Anterior cingulate cortex (tissue), 58 donors: ENCODE measurements around the gene ZNF433.
"Not testable (repeated sequence)": the region's sequence is repeated elsewhere in the genome, so short reads cannot be mapped to it uniquely, and the experiment has no call there.

Experiments used
- DNase-seq, 58 donors: peaks; one replicate each; lab custom pipeline; 2025; lab: John Stamatoyannopoulos, UW

Gene ZNF433

GRCh38 chr19:12035220-12036172 lies at the start of gene ZNF433:
Gene ZNF433, minus strand, starts transcription at chr19:12035679. Its CDS starts 140 bp downstream, at chr19:12035539.
- peak; percentile 17 to 94 (median 85) for DNase-seq

DNA sequence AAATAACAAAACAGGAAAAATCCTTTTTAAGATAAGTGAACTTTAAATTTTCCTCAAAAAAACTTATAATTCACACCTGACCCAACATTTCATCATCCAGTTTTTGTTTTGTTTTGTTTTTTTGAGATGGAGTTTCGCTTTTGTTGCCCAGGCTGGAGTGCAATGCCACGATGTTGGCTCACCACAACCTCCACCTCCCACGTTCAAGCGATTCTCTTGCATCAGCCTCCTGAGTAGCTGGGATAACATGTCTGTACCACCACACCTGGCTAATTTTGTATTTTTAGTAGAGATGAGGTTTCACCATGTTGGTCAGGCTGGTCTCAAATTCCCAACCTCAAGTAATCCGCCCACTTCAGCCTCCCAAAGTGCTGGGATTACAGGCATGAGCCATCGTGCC lies 47.9 kb upstream of the ZNF433 start:
- not testable (repeated sequence) for DNase-seq

- no peak for DNase-seq
Observed at GRCh38 chr19:12077375-12077774, 41.9 kb upstream of the ZNF433 start.

- DNase-seq, result not testable (repeated sequence)
Observed at GRCh38 chr19:12076331-12076730, 40.9 kb upstream of the ZNF433 start.

- DNase-seq, result no peak
Observed at GRCh38 chr19:12075538-12076139, 40.2 kb upstream of the ZNF433 start.

DNA sequence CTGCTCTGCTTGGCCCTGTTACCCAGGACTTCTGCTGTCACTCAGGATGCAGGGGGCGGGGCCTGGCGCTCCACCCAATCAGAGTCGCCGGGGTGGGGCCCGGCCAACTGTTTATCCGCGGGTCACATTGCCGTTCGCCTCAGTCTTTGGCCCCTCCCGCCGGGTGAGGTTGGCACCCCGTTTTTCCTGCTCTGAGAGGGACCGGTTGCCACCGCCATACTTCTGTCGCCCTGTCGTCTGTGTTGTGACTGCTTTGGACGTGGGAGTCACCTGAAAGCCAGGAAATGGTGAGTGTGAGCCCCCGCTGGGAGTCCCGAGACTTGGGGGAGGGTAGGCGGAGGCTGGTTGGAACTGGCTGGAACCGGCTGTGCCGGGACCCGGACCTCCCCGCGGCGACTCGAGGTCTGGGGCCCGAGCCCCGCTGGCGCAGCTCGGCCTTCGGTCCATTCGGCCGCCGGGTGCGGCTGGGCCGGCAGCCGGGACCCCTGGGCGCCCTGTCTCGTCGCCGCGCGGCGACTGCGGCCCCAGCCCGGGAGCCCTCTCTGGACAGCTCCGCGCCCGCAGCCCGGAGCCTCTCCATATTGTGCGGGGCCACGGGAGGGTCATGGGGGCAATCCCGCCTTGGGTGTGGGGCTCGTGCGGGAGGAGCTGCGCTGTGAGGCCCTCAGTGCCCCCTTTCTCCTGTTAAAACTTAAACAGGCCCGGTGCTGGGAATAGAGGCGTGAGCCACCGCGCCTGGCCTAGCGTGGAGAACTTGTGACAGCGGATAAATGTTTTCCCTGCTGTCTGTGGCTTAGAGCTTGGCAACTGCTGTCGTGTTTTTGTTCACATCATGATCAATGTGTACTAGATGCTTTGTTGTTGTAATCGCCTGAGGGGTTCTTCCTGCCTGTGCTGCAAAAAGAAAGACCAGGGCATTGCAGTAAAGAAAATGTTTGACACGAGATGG lies 29.4 kb upstream of the ZNF433 start, which contains the start of gene ZNF844:
ZNF844 (plus strand) TSS at position 142 of the 949 bp plus-strand sequence; CDS start at position 285, 143 bp downstream.
- DNase-seq, result peak; percentile 26 to 98 (median 93)

- DNase-seq, result no peak
Observed at GRCh38 chr19:12055784-12056183, 20.3 kb upstream of the ZNF433 start.

DNA sequence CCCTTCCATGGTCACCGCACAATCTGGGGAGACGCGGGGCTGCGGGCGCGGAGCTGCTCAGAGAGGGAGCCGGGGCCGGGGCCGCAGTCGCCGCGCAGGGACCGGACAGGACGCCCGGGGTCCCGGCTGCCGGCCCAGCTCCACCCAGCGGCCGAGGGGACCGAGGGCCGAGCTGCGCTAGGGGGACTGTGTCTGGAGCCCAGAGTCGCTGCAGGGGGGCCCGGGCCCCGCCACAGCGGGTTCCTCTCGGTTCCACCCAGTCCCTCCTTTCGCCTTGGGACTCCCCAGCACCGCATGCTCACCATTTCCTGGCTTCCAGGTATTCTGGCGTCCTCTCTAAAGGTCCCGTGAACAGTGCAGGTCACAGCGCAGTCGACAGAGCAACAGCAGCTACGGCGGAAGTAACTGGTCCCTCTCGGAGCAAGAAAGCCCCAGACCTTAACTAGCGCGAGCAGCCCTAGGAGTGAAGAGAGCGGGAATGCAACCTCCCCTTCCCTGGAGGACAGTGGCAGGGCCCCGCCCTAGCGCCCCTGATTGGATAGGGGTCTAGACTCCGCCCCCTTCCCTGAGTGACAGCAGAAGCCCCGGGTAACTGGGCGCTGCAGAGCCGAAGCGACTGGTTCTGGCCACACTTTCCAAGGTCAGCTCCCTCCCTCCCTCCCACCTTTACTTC lies 17.2 kb upstream of the ZNF433 start, which contains the start of gene ZNF878:
ZNF878 (minus strand) TSS at position 465 of the 673 bp plus-strand sequence; CDS start at position 305, 160 bp downstream.
- DNase-seq, result peak in 57 of 58 donors; percentile 6 to 89 (median 71)

- no peak for DNase-seq
Observed at GRCh38 chr19:12052091-12052496, 16.6 kb upstream of the ZNF433 start.

DNA sequence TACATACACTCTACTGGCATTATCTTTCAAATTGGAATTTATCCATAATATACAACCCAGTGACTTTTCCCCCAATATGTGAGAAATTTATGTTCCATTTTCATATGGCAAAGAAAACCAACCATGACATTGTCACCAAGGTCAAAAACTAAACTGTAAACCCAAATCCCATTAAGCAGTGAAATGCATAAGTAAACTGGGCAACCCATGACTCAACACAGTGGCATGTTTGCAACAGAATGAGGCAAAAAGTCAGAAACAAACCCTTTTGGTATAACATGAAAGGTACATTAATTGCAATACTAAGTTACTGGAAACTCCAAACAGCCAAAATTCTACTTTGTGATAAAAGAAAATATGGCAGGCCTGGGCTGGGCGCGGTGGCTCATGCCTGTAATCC lies 12.4 kb upstream of the ZNF433 start:
- DNase-seq, result no peak

DNA sequence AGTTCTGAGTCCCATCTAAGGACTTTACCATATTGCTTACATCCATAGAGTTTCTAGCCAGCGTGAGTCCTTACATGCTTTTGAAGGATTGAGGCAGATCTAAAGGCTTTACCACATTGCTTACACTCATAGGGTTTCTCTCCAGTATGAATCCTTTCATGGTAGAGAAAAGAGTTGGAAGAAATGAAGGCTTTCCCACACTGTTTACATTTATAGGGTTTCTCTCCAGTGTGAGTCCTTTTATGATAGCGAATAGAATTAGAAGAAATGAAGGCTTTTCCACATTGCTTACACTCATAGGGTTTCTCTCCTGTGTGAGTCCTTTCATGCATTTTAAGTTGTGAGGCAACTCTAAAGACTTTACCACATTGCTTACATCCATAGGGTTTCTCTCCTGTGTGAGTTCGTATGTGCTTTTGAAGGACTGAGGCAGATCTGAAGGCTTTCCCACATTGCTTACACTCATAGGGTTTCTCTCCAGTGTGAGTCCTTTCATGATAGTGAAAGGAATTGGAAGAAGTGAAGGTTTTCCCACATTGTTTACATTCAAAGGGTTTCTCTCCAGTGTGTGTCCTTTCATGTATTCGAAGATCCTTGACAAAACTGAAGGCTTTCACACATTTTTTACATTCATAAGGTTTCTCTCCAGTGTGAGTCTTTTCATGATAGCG lies 8.4 kb upstream of the ZNF433 start:
- no peak for DNase-seq

DNA sequence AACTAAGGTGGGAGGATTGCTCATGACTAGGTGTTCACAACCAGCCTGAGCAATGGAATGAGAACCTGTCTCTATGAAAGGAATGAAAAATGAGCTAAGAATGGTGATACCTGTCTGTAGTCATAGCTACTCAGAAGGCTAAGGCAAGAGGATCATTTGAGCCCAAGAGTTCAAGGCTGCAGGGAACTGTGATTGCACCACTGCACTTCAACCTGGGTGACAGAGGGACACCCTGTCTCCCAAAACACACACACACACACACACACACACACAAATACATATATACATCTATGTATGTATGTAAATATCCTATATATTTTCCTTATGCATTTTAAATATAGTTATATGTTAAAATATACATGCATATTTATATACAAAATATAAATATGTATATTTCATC lies 7.4 kb upstream of the ZNF433 start:
- no peak for DNase-seq

DNA sequence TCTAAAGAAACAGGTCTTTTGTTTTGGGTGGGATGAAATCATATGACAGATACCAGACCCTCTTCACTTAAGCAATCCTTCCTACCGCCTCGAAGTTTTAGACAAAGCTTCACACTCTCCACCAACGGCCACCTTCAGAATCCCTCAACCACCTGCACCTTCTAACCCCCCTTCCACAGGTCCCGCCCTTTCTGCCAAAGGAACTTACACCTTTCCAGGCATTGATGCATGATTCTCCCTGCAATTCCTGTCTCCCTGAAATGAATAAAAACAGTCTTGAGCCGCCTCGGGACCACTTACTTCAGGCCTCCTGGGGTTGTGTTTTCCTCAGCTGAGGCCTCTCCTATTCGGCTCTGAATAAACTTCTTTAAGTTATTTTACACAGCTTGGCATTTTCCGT lies 859 bp downstream of the ZNF433 start:
- DNase-seq, result peak in 2 of 58 donors; percentile 0 to 2

GRCh38 chr19:12034198-12034597 lies 1.3 kb downstream of the ZNF433 start:
- no peak for DNase-seq

GRCh38 chr19:12015753-12016116 lies 19.7 kb downstream of the ZNF433 start:
- DNase-seq, result no peak

DNA sequence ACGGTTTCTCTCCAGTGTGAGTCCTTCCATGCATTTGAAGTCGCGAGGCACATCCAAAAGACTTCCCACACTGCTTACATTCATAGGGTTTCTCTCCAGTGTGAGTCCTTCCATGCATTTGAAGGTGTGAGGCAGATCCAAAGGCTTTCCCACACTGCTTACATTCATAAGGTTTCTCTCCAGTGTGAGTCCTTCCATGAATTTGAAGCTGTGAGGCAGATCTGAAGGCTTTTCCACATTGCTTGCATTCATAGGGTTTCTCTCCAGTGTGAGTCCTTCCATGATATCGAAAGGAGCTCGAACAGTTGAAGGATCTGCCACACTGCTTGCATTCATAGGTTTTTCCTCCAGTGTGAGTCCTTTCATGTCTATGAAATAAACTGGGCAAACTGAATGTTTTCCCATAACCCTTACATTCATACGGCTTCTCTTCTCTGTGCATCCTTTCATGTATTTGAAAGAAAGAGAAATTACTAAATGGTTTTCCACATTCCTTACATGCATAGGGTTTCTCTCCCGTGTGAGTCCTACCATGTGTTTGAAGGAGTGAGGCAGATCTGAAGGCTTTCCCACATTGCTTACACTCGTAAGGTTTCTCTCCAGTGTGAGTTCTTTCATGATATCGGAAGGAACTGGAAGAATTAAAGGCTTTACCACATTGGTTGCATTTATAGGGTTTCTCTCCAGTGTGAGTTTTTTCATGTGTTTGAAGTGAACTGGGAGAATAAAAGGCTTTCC lies 20.3 kb downstream of the ZNF433 start:
- DNase-seq, result no peak

DNA sequence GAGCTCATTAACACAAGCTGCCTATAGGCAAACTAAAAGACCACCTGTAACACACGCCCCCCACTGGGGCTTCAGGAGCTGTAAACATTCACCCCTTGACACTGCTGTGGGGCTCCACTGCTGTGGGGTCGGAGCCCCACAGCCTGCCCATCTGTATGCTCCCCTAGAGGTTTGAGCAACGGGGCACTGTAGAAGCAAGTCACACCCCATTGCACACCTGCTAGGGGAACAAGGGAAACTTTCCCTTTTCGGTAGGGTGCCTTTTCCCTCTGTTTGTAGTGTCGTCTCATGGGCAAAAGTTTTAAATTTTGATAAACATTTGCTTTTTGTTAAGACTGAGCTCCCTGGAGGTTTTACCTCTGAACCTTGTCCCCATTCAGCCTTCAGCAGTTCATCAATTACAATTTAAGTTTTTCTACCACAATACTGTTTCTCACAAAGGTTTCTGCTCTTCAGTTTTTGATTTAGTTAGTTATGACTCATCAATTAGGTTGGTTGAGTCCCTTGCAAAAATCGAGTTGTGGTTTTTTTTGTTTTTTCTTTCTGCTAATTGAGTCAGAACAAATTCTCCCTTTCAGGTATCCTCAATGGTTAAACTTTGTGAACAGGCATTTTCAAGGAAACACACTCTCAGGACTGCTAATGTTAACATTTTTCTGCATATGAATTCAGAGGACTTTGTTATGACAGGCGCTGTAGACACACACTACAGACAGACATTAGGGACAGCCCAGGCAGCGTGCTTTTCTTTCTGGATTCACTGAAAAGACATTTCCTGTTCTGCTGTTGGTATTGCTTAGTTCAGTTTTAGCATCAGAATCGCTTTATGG lies 35.1 kb downstream of the ZNF433 start:
- DNase-seq, result no peak

DNA sequence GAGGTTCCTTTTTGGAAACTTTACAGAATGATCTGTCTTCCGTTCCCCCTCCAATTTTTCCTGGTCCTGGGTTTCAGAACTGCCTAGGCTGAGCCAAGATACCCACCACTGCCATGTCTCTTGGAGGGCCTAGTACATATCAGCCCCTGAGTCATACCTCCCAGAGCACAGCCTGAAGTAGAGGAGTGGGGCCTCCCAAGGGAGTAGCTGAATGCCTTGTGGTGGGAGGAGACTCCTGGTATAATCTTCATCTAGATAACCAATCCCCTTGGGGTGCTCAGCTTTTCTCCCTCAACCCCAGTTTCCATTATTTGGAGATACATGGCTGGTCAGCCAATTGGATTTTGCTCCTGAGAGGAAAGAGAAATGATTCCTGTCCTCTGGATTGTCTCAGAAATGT lies 40.3 kb downstream of the ZNF433 start:
- DNase-seq, result no peak
